Brain pericyte (primary cell): Measurements from ENCODE around the gene FGD5.
"Not testable (repeated sequence)": the region's sequence is repeated elsewhere in the genome, so short reads cannot be mapped to it uniquely, and the experiment has no call there.

ENCODE experiments used
- DNase-seq: peaks from one replicate; pipeline ENCODE4 v3.0.0-alpha.2; 2012; ENCODE audit warnings: low read depth, low spot score

The FGD5 gene

DNA sequence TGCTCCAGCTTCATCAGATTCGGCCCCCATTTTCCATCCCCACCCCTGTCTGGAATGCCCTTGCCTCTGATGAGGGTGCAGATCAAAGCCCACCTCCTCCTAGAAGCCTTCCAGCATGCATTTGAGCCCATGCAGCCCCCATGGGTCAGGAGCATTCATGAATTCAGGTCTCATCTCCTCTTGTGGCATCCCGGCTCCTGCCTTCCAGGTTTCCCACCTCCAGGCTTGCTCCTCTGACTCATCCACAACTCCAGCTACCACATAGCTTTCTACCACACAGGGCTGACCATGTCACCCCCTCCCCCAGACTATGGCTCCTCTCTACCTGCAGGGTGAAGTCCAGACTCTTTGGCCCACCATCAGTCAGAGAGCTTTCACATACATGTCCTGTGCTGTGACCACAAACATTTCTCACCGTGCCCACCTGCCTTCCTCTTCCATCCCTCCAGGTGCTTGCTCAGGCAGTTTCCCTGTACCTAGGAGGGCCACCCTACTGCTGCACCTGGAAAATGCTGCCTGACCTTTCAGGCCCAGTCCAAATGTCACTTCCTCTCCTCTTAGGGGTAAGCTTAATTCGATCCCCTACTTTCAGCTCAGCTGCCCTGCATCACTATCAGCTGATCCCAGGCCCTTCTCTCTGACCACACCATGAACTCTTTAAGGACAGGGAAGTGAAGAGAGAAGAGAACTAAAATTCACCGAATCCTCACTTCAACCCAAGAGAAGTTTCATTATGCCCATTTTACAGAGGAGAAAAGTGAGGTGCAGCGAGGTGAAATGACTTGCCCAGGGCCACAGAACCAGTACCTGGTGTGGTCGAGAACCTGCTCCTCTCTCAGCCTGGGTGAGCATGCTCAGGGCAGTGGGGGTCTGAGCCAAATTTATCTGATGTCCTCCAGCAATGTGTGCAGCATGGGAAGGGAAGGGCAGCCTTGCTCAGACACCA lies 13.7 kb upstream of the FGD5 start:
- no peak for DNase-seq

DNA sequence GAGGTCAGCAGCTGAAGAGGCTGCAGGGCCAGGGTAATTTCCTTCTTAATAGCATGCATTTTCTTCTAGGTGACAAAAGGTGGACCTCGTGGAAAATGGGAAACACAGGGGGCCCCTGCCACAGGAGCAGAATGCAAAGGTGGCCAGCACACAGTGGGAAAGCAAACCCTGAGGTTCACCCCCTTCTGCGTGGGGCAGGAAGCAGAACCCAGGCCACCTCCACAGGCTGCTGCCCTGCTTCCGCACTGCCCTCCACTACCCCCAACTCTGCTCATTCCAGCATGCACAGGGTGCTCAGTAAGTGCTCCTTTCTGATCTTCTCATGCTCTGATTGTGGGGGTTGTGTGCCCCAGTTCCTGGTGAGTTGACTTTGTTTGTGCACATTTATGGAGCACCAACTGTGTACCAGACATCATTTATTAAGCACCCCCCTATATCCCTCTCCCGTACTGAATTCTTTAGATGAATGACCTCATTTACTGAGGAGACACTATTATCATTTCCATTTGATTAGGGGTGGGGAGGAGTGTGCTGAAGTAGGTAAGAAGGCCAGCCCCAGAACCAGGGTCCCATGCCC lies 12.7 kb upstream of the FGD5 start:
- DNase-seq: no peak

GRCh38 chr3:14806641-14807263 lies 12.0 kb upstream of the FGD5 start:
- no peak for DNase-seq

DNA sequence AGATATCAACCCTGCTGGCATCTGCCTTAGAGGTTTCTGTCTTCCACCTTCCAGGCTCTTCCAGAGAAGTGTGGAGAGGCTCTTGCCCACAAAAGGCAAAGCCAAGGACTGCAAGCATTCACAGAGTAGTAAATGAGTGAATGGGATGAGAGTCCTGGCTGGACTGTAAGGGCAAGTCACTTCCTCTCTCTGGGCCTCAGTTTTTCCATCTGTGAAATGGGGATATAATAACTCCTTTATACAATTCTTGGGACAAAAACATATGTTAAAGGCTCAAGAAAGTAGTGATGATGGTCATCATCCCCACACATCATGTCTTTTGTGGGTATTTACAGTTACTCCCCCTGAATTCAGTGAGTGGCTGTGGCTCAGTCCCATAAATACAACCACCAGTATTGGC lies 10.7 kb upstream of the FGD5 start:
- no peak for DNase-seq

GRCh38 chr3:14808502-14809266 lies 10.1 kb upstream of the FGD5 start:
- no peak for DNase-seq

DNA sequence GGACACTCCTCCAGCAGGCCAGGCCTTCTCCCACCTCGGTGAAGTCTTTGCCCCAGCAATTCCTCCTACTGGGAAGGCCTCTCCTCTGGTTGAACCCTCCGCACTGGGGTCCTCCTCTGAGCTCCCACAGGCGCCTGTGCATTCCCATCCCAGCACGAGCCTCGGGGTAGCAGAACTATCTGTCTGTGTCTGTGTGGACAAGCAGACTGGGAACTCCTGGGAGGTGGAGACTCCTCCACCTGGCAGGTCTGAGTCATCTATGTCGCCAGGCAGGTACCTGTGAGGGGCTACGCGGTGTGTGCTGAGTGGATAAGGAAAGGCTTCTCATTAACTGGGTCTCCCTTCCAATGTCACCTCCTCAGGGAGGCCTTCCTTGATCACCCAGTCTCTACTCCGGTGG lies 9.2 kb upstream of the FGD5 start:
- DNase-seq: not testable (repeated sequence)

DNA sequence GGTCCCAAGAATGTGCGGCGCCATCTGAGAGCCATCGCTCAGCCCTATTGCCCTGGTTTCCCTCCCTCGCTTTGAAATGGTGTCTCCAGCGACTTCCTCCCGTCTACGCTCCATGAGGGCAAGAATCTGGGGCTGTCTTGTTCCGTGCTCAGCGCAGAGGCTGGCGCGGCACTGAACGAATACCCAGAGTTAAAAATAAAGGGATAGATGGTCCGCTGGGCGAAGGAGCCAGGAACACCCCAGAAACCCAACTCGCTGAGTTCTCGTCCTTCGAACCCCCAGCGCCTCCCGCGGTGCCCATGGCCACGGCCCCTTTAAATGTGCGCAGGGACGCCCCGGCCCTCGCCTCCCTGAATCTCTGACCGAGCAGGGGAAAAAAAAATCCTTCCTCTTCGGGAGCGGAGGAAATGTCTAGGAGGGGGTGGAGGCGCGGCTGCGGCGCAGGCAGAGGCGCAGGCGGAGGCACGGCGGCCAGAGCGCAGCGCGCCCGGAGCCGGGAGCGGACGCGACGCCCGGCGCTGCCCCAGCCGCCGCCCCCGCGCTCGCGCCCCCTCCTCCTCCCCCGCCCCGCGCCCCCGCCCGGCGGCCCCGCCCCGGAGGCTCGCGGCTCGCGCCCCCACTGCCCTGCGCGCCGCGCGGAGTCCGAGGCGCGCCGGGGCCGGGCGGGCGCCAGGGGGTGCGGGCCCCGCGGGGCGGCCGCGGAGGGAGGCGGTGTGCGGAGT lies 8.5 kb upstream of the FGD5 start:
- no peak for DNase-seq

GRCh38 chr3:14810801-14811661 lies 7.7 kb upstream of the FGD5 start:
- DNase-seq: no peak

GRCh38 chr3:14811684-14812083 lies 7.1 kb upstream of the FGD5 start:
- no peak for DNase-seq

DNA sequence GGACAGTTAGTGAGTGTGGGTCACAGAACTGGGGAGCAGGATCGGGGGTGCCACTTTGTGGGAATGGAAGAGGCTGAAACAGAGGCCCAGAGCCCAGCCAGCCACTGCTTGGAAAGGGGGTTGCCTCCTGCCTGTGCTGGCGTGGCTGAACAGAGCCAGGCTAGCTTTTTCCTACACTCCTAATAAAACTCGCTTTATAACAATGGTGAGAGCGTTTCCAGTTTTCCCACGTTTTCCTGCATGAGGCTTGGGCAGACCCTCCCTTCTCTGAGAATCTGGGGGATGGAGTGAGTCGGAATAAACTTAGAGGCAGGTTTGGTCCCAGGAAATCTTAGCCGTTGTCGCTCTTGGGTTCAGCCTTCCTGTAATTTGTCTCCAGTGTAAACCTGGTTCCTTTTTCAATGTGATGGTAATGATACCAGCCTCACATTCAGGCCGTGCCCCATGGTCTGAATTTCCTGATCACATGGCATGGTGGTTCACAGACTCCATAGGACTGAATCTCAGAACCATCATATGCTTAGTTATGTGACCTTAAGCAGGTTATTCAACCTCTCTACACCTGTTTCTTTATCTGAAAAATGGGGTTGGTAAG lies 6.5 kb upstream of the FGD5 start:
- no peak for DNase-seq

GRCh38 chr3:14814411-14814871 lies 4.3 kb upstream of the FGD5 start:
- DNase-seq: no peak

GRCh38 chr3:14816359-14816758 lies 2.4 kb upstream of the FGD5 start:
- no peak for DNase-seq

DNA sequence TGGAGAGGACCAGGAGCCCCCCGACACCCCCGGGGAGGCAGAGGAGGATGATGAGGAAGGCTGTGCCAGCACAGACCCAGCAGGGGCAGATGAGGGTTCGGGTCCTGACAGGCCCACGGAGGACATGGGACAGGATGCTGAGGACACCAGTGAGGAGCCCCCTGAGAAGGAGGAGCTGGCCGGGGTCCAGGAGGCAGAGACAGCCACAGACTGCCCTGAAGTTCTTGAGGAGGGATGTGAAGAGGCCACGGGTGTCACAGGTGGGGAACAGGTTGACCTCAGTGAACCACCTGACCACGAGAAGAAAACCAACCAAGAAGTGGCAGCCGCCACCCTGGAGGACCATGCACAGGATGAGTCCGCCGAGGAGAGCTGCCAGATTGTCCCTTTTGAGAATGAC lies 909 bp downstream of the FGD5 start:
- no peak for DNase-seq

- no peak for DNase-seq
These were observed 1.4 kb downstream of the FGD5 start for GRCh38 chr3:14820156-14820555.

GRCh38 chr3:14821151-14821550 lies 2.4 kb downstream of the FGD5 start:
- DNase-seq: no peak

DNA sequence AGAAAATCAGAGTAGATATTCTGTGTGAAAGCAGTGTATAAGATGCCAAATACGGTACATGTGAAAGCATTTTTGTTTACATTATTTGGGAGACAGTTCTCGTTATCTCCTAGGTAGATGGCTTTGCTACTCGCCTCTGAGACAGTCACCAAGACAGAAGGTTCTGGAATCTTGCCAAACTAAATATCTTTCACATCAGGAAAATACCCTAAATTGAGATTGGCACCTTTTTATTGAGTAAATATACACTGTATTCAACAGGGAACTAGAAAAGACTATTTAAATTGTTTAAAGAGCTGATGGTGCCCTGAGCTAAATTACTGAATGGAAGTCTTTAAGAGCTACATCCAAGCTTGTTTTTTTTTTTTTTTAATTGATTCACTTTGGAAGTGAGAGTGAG lies 3.4 kb downstream of the FGD5 start:
- DNase-seq: no peak

GRCh38 chr3:14822670-14823390 lies 4.1 kb downstream of the FGD5 start:
- no peak for DNase-seq

DNA sequence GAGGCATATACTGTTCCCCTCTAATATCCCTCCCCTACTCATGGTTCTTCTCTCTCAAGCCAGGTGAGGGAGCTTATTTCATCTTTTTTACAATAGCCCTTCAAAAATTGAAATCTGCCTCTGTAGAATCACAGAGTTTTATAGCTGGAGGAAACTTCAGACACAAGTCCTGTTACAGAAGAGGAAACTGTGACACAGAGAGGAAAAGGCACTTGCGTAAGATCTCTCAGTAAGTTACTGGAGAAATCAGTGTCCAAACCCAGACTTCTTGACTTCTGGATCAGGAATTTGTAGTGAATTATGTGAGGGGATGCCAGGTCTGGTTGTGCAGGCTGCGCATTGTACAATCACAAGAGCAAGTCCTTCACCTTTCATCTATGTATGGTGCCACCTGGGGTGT lies 4.6 kb downstream of the FGD5 start:
- DNase-seq: no peak

- DNase-seq: no peak
These were observed 5.3 kb downstream of the FGD5 start for GRCh38 chr3:14823910-14824629.
